ENCODE measurements around the gene TMEM238L. TPM values are rescaled to one million over a fixed set of nuclear protein-coding genes. Genes with fewer than 3 reads are reported as not detected.

Gene TMEM238L
- total and polyA plus RNA-seq, 2 of the 8 experiments (the other 6 are each of a cell fraction or from before 2014, with no cell fraction given) = not detected

GRCh38 chr17:10745231-10745630 is 58.7 kb downstream of the TMEM238L start (continued):
- TF ChIP-seq ATF3 (IDR thresholded peaks at IDR 0.05; ENCODE audit: insufficient read depth, low read depth, low read length) (no peak), MAFK (IDR thresholded peaks at IDR 0.05; ENCODE audit: low read depth, low read length) (no peak), SIRT6 (IDR thresholded peaks at IDR 0.05; ENCODE audit: low read length) (no peak), ZNF274 (IDR thresholded peaks at IDR 0.05; ENCODE audit: borderline replicate concordance, extremely low read depth, low read length) (no peak), TCF12 (IDR thresholded peaks at IDR 0.05; ENCODE audit: low read depth, low read length) (no peak), ATF2 (IDR thresholded peaks at IDR 0.05; ENCODE audit: low read length) (no peak), RFX5 (IDR thresholded peaks at IDR 0.05; ENCODE audit: borderline replicate concordance, low read depth, low read length) (no peak), CHD1 (IDR thresholded peaks at IDR 0.05; ENCODE audit: low read depth, low read length) (no peak)

Small RNA genes lying within 50 kb of the gene (small RNA-seq; reads per million reads assigned to genes)
- not detected for gene AC015908.2 (ENCODE audit: insufficient read depth)
- not detected for gene TMEM238L (ENCODE audit: insufficient read depth)

Other genes with a start within 250 kb of the TMEM238L start
- gene MYH3, start 146.8 kb downstream of the TMEM238L start, total RNA-seq (2021; fragmentation: NEBNext Ultra II Directional; extraction: Animal tissue kit (Norgen Biotek cat#: 25700)) = 0.99 and 1.8 TPM in 2 replicates
- 0.65 and 1.6 TPM in 2 replicates for gene MYH3, start 146.8 kb downstream of the TMEM238L start, polyA plus RNA-seq (2011; rRNA removed)
- 60.3 and 61.8 TPM in 2 replicates for gene SCO1, start 106.6 kb downstream of the TMEM238L start, total RNA-seq (2021; fragmentation: NEBNext Ultra II Directional; extraction: Animal tissue kit (Norgen Biotek cat#: 25700))
- gene SCO1, start 106.6 kb downstream of the TMEM238L start, polyA plus RNA-seq (2011; rRNA removed) = 16.6 and 18.7 TPM in 2 replicates
- gene ADPRM, start 106.5 kb downstream of the TMEM238L start, total RNA-seq (2021; fragmentation: NEBNext Ultra II Directional; extraction: Animal tissue kit (Norgen Biotek cat#: 25700)) = 6.0 and 6.7 TPM in 2 replicates
- gene ADPRM, start 106.5 kb downstream of the TMEM238L start, polyA plus RNA-seq (2011; rRNA removed) = 4.6 and 7.9 TPM in 2 replicates
- 3.8 and 4.2 TPM in 2 replicates for gene TMEM220, start 74.1 kb downstream of the TMEM238L start, total RNA-seq (2021; fragmentation: NEBNext Ultra II Directional; extraction: Animal tissue kit (Norgen Biotek cat#: 25700))
- 2.8 and 4.1 TPM in 2 replicates for gene TMEM220, start 74.1 kb downstream of the TMEM238L start, polyA plus RNA-seq (2011; rRNA removed)
- gene PIRT, start 34.0 kb upstream of the TMEM238L start, total RNA-seq (2021; fragmentation: NEBNext Ultra II Directional; extraction: Animal tissue kit (Norgen Biotek cat#: 25700)) = not detected in 2 replicates
- 0.03 TPM in 1 of 2 replicates, not detected in the other for gene PIRT, start 34.0 kb upstream of the TMEM238L start, polyA plus RNA-seq (2011; rRNA removed)